SU-DHL-6 (cell line): ENCODE results near the gene POU2AF2.

Experiments
- H2AFZ ChIP-seq: fragments of 200-600 bp; sonication (generic); 2 replicates; pipeline ENCODE4 v1.6.1; 2014; ENCODE audit warnings: low read depth, mild to moderate bottlenecking, moderate library complexity, mixed read lengths, antibody characterized with exemption, low read length; ENCODE audit not compliant: severe bottlenecking
- H3F3A ChIP-seq: fragments of 200-600 bp; shearing (Covaris generic); 2 replicates; pipeline ENCODE4 v1.6.0; 2016; ENCODE audit warnings: antibody characterized with exemption, mild to moderate bottlenecking; ENCODE audit not compliant: insufficient read depth
- H3K27ac ChIP-seq: fragments of 200-600 bp; sonication (generic); 2 replicates; pipeline ENCODE4 v1.5.1; 2016; ENCODE audit warnings: low read depth, mild to moderate bottlenecking, low read length, moderate library complexity, mixed read lengths
- H3K27me3 ChIP-seq: fragments of 200-600 bp; sonication (generic), shearing (Covaris generic); 2 replicates; pipeline ENCODE4 v1.6.0; 2014; ENCODE audit warnings: mild to moderate bottlenecking, low read length
- H3K36me3 ChIP-seq: fragments of 200-600 bp; sonication (generic); 2 replicates; pipeline ENCODE4 v1.6.1; 2014; ENCODE audit warnings: mild to moderate bottlenecking, low read length, mixed read lengths
- H3K4me2 ChIP-seq: fragments of 300-600, 200-600 bp; shearing (Covaris generic), sonication (generic); 2 replicates; pipeline ENCODE4 v1.6.0; 2014; ENCODE audit warnings: low read length, low read depth, mild to moderate bottlenecking; ENCODE audit not compliant: poor library complexity, severe bottlenecking
- H3K4me3 ChIP-seq: fragments of 200-600 bp; sonication (generic); 2 replicates; pipeline ENCODE4 v1.5.1; 2014; ENCODE audit warnings: antibody characterized with exemption, low read length, mild to moderate bottlenecking, mixed read lengths; ENCODE audit not compliant: insufficient read depth, poor library complexity, severe bottlenecking
- H3K79me2 ChIP-seq: fragments of 200-600 bp; sonication (generic); 2 replicates; pipeline ENCODE4 v1.6.1; 2014; ENCODE audit warnings: mild to moderate bottlenecking, low read length, moderate library complexity; ENCODE audit not compliant: insufficient read depth
- H3K9ac ChIP-seq: fragments of 200-600 bp; sonication (generic); 2 replicates; pipeline ENCODE4 v1.7.0; 2014; ENCODE audit warnings: mild to moderate bottlenecking, low read length
- H3K9me2 ChIP-seq: fragments of 200-600 bp; sonication (generic); replicated peaks from 2 replicates; pipeline ENCODE4 v1.6.1; 2014; ENCODE audit warnings: low read length; ENCODE audit not compliant: insufficient read depth
- H3K9me3 ChIP-seq: fragments of 200-600 bp; sonication (generic); 2 replicates; pipeline ENCODE4 v1.6.1; 2014; ENCODE audit warnings: low read length, mixed read lengths; ENCODE audit not compliant: insufficient read depth
- H4K20me1 ChIP-seq: fragments of 200-600 bp; sonication (generic); 2 replicates; pipeline ENCODE4 v1.6.1; 2014; ENCODE audit warnings: low read depth, mild to moderate bottlenecking, antibody characterized with exemption, low read length, moderate library complexity, mixed read lengths
- EZH2phosphoT487 ChIP-seq: fragments of 200-600 bp; sonication (generic), shearing (Covaris generic); conservative IDR thresholded peaks from 2 replicates; pipeline ENCODE4 v1.6.1; 2018; ENCODE audit warnings: mild to moderate bottlenecking, antibody characterized with exemption, low read length, moderate library complexity, mixed read lengths
- TF ChIP-seq, protein P1 (sequence below): fragments of 200-600 bp; sonication (generic); IDR thresholded peaks from one replicate; pipeline ENCODE4 v1.5.1; 2017; ENCODE audit warnings: antibody characterized with exemption, mild to moderate bottlenecking, low read length, moderate library complexity; ENCODE audit not compliant: insufficient read depth, poor library complexity, severe bottlenecking

POU2AF2 gene

DNA sequence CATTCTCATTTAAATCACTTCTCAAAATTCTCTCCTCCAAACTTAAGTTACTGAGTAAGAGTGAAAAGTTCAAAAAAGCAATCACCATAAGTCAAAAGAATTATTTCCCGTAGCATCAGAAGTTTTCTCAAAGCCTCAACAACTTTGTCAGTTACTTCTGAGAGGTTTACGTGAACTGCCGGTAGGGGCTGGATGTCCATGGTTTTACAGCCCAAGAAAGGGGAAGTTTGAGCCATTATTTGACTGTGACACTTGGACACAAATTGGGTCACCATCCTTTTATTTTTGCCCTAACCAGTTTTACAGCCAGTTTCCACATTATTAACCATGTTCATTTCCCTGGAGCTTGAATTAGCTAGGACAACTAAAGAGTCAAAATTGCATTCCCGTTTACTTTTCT lies 60.4 kb downstream of the POU2AF2 start:
- Histone ChIP-seq H2AFZ (no peak overlapping the region), H3K79me2 (no peaks in the 10 kb centered on the region), H3K27ac (no peak overlapping the region), H3K9ac (no peak overlapping the region), H3F3A (no peaks in the 10 kb centered on the region), H4K20me1 (no peaks in the 10 kb centered on the region), H3K9me2 (no peaks in the 10 kb centered on the region), H3K4me3 (no peak overlapping the region), H3K27me3 (no peaks in the 10 kb centered on the region), H3K9me3 (no peaks in the 10 kb centered on the region), H3K36me3 (no peaks in the 10 kb centered on the region), H3K4me2 (no peak overlapping the region)
- TF ChIP-seq EZH2phosphoT487, result no peak
- TF ChIP-seq, protein P1, sequence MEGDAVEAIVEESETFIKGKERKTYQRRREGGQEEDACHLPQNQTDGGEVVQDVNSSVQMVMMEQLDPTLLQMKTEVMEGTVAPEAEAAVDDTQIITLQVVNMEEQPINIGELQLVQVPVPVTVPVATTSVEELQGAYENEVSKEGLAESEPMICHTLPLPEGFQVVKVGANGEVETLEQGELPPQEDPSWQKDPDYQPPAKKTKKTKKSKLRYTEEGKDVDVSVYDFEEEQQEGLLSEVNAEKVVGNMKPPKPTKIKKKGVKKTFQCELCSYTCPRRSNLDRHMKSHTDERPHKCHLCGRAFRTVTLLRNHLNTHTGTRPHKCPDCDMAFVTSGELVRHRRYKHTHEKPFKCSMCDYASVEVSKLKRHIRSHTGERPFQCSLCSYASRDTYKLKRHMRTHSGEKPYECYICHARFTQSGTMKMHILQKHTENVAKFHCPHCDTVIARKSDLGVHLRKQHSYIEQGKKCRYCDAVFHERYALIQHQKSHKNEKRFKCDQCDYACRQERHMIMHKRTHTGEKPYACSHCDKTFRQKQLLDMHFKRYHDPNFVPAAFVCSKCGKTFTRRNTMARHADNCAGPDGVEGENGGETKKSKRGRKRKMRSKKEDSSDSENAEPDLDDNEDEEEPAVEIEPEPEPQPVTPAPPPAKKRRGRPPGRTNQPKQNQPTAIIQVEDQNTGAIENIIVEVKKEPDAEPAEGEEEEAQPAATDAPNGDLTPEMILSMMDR, result no peak

DNA sequence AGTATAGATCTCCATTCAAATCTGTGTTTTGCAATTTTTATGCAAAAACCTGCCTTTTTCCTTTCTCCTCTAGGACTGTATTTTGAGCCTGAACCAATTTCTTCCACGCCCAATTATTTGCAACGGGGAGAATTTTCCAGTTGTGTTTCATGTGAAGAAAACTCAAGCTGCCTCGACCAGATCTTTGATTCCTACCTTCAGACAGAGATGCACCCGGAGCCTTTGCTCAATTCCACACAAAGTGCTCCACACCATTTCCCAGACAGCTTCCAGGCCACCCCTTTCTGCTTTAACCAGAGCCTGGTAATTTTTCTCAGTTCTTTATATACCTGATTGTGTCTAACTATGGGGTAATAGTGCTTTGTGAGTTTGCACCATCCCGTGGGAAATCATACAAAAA lies 60.8 kb downstream of the POU2AF2 start:
- no peaks in the 10 kb centered on the region for H3K27me3 ChIP-seq
- H3F3A ChIP-seq, result no peaks in the 10 kb centered on the region
- H4K20me1 ChIP-seq, result no peaks in the 10 kb centered on the region
- no peaks in the 10 kb centered on the region for H3K79me2 ChIP-seq
- no peaks in the 10 kb centered on the region for H3K36me3 ChIP-seq
- no peaks in the 10 kb centered on the region for H3K9me3 ChIP-seq
- no peak overlapping the region for H3K27ac ChIP-seq
- no peak overlapping the region for H3K4me2 ChIP-seq
- H2AFZ ChIP-seq, result no peak overlapping the region
- TF ChIP-seq EZH2phosphoT487, result no peak
- TF ChIP-seq, protein P1, result no peak
- H3K9ac ChIP-seq, result no peak overlapping the region
- no peaks in the 10 kb centered on the region for H3K9me2 ChIP-seq
- H3K4me3 ChIP-seq, result no peak overlapping the region

DNA sequence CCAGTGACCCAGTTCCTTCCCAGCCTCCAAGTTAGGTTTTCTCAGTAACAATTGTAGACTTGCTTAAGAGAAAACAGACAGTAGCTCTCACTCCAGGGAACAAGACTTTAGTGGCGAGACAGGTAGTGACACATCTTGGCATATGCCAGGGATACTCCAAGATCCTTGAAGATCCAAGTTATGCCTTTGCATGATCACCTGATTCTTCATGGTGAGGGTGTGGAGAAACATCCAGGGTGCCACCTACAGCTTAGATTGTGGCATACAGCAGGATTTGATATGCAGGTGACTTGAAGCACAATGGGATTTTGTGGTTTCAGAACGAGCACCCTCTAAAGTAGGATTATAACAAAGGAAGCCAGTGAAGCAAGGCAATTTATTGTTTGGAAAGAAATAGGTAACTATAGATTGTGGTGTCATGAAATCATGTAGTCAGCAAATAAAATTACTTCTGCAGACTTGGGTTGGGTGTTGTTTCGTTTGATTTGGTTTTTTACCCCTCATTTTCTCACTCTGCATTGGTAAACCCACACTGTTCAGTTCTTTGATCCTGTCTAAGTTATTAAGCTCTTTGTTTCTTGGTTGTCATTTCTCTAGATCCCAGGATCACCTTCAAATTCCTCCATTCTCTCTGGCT lies 62.1 kb downstream of the POU2AF2 start:
- H2AFZ ChIP-seq, result no peak overlapping the region
- no peaks in the 10 kb centered on the region for H3K79me2 ChIP-seq
- no peak overlapping the region for H3K27ac ChIP-seq
- TF ChIP-seq, protein P1, result no peak
- TF ChIP-seq EZH2phosphoT487, result no peak
- H3K9me2 ChIP-seq, result no peaks in the 10 kb centered on the region
- no peak overlapping the region for H3K4me3 ChIP-seq
- no peaks in the 10 kb centered on the region for H3F3A ChIP-seq
- H3K9me3 ChIP-seq, result no peaks in the 10 kb centered on the region
- H3K9ac ChIP-seq, result no peak overlapping the region
- no peaks in the 10 kb centered on the region for H4K20me1 ChIP-seq
- no peaks in the 10 kb centered on the region for H3K36me3 ChIP-seq
- no peaks in the 10 kb centered on the region for H3K27me3 ChIP-seq
- H3K4me2 ChIP-seq, result no peak overlapping the region

DNA sequence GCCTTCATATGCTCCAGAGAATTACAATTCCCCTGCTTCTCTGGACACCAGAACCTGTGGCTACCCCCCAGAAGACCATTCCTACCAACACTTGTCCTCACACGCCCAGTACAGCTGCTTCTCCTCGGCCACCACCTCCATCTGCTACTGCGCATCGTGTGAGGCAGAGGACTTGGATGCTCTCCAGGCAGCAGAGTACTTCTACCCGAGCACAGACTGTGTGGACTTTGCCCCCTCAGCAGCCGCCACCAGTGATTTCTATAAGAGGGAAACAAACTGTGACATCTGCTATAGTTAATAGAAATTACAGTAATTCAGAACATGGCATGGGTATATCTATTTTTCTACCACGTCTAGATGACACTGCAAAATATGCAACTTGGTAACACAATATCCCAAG lies 62.6 kb downstream of the POU2AF2 start:
- Histone ChIP-seq H3K79me2 (no peaks in the 10 kb centered on the region), H2AFZ (no peak overlapping the region), H3K9ac (no peak overlapping the region), H3K4me2 (no peak overlapping the region), H3K27me3 (no peaks in the 10 kb centered on the region), H3K9me2 (no peaks in the 10 kb centered on the region), H4K20me1 (no peaks in the 10 kb centered on the region), H3K27ac (no peak overlapping the region), H3K9me3 (no peaks in the 10 kb centered on the region), H3F3A (no peaks in the 10 kb centered on the region), H3K36me3 (no peaks in the 10 kb centered on the region), H3K4me3 (no peak overlapping the region)
- TF ChIP-seq EZH2phosphoT487, result no peak
- TF ChIP-seq, protein P1, result no peak
